D721Med (cell line): ENCODE data around the gene SMARCD3.

Experiments
- DNase-seq: peaks from one replicate; pipeline ENCODE4 v3.0.0; 2011; ENCODE audit warnings: low spot score; ENCODE audit not compliant: insufficient read length
- FAIRE-seq: peaks from 2 replicates; lab custom pipeline; 2011; peaks lifted over from hg19 to GRCh38; lab: Jason Lieb, UNC
- TF ChIP-seq, protein P1 (sequence below): IDR thresholded peaks from 2 replicates; pipeline ENCODE4 v1.5.1; 2012; ENCODE audit warnings: mild to moderate bottlenecking, control low read depth; ENCODE audit not compliant: insufficient read depth; ENCODE audit errors: missing control alignments

SMARCD3 gene

DNA sequence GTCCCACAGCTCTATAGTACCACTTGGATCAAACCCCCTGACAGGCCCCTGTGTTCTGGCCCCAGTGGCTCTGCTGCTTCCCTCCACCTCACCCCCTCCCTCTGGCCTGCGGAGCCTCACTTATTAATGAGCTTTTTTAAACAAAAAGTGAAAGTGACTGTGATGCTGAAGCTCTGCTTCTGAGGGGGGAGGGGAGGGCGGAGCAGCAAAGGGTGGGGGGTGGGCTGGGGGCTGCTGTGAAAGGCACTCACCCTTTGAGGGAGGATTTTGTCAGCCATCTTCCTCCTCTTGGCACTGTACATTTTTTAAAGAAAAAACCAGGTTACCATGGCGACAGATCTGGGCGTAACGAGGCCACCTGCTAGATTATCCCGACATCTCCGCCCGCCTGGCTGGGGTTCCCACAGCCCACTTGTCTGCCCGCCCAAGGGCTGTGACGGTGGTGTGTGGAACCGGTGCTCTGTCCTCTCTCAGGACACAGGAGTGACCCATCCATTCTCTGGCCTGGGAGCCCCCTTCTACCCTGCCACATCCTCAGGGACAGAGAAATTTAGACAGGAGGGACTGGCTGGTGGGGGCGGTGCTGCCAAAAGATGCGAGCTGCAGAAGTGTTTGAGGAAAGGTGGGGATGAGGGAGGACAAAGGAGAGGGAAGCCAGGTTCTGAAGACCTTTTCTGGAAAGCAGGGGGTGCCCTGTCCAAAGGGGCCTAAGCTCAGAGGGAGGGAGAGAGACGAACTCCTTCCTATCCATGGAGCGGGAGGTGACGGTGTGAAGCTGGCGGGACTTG, 4.9 kb downstream of the SMARCD3 start:
- TF ChIP-seq, protein P1, sequence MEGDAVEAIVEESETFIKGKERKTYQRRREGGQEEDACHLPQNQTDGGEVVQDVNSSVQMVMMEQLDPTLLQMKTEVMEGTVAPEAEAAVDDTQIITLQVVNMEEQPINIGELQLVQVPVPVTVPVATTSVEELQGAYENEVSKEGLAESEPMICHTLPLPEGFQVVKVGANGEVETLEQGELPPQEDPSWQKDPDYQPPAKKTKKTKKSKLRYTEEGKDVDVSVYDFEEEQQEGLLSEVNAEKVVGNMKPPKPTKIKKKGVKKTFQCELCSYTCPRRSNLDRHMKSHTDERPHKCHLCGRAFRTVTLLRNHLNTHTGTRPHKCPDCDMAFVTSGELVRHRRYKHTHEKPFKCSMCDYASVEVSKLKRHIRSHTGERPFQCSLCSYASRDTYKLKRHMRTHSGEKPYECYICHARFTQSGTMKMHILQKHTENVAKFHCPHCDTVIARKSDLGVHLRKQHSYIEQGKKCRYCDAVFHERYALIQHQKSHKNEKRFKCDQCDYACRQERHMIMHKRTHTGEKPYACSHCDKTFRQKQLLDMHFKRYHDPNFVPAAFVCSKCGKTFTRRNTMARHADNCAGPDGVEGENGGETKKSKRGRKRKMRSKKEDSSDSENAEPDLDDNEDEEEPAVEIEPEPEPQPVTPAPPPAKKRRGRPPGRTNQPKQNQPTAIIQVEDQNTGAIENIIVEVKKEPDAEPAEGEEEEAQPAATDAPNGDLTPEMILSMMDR, result no peak
- DNase-seq (no peak), FAIRE-seq (no peak)

GRCh38 chr7:151243045-151243349, 5.5 kb downstream of the SMARCD3 start:
- TF ChIP-seq, protein P1, result no peak
- FAIRE-seq (no peak), DNase-seq (no peak)

DNA sequence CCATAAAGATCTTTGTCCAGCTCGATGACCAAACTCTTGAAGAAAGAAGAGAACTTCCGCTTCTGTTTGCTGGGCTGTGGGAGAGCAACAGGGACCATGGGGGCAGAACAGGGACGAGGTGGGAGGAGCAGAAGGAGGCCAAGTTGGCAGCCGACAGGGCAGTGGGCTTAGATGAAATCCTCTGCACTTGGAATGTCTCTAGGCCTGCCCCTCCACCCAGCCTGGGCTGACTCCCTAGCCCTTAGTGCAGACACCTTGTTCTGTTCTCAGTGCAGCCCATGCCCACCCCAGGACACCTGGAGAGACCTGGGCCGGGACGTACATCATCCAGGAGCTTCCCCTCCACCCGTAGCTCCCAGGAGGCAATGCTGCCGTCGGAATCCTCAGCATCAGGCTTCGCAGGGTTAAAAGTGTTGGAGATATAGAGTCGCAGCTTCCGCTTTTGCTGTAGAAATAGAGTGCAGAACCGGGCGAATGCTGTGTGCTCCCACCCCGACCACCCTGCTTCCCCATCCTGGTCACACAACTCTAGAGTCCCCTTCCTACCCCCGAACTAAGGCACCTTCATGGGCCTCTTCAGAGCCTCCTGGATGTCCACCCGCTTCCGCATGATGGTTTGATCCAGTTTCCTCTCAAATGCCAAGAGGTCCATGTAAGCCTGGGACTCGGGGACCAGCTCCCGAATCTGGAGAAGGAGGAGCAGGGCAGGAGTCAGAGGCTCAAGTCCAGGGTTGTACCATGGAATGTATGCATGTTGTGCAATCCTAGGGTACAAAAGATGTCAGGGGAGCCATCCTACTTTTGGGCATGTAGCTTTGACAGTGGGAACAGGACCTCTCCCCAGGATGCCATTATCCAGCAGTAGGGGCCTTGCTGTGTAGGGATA, 6.1 kb downstream of the SMARCD3 start:
- no peak for FAIRE-seq
- TF ChIP-seq, protein P1, result no peak
- no peak for DNase-seq

- no peak for DNase-seq
- TF ChIP-seq, protein P1, result no peak
- no peak for FAIRE-seq
Measured at GRCh38 chr7:151241755-151242096, 6.8 kb downstream of the SMARCD3 start.

- TF ChIP-seq, protein P1, result no peak
- no peak for DNase-seq
- no peak for FAIRE-seq
Measured at GRCh38 chr7:151240942-151241754, 7.3 kb downstream of the SMARCD3 start.

- FAIRE-seq (no peak), DNase-seq (no peak)
- TF ChIP-seq, protein P1, result no peak
Measured at GRCh38 chr7:151240536-151240935, 8.0 kb downstream of the SMARCD3 start.
